ENCODE results near the gene KCNJ14.

KCNJ14 gene

GRCh38 chr19:48502350-48503018, 47.1 kb downstream of the KCNJ14 start:
- no peak for DNase-seq

GRCh38 chr19:48506138-48506733, 50.9 kb downstream of the KCNJ14 start:
- no peak for DNase-seq

GRCh38 chr19:48507911-48508439, 52.6 kb downstream of the KCNJ14 start:
- DNase-seq, result no peak

GRCh38 chr19:48508729-48509411, 53.5 kb downstream of the KCNJ14 start:
- DNase-seq, result no peak

GRCh38 chr19:48509467-48510194, 54.3 kb downstream of the KCNJ14 start:
- DNase-seq, result peak in 26 of 56 donors; percentile 12 to 74 (median 34)

- DNase-seq, result peak in 55 of 56 donors; percentile 34 to 91 (median 73)
Observed at GRCh38 chr19:48510421-48511268, 55.3 kb downstream of the KCNJ14 start.

- DNase-seq, result peak in 13 of 56 donors; percentile 23 to 61 (median 45)
Observed at GRCh38 chr19:48511321-48511731, 56.0 kb downstream of the KCNJ14 start.

GRCh38 chr19:48511800-48512503, 56.6 kb downstream of the KCNJ14 start, which contains the start of gene LMTK3:
Gene LMTK3 (minus strand): TSS chr19:48511835. CDS start chr19:48511576, 259 bp downstream.
- peak; percentile 28 to 96 (median 84) for DNase-seq

GRCh38 chr19:48512504-48513288, 57.3 kb downstream of the KCNJ14 start:
- peak in 11 of 56 donors; percentile 4 to 59 (median 27) for DNase-seq

GRCh38 chr19:48513289-48514122, 58.1 kb downstream of the KCNJ14 start:
- DNase-seq, result peak in 55 of 56 donors; percentile 25 to 93 (median 78)

- DNase-seq, result peak in 1 of 56 donors; percentile 43
Observed at GRCh38 chr19:48514123-48514458, 58.7 kb downstream of the KCNJ14 start.

- no peak for DNase-seq
Observed at GRCh38 chr19:48516536-48516935, 61.2 kb downstream of the KCNJ14 start.

Measured in nucleus accumbens (tissue), 56 donors.